ENCODE data around the gene FER.
"Not testable (repeated sequence)": the region's sequence is repeated elsewhere in the genome, so short reads cannot be mapped to it uniquely, and the experiment has no call there.

Gene FER

GRCh38 chr5:108748401-108749127 is 867 bp downstream of the FER start:
- peak; percentile 96 for DNase-seq

DNA sequence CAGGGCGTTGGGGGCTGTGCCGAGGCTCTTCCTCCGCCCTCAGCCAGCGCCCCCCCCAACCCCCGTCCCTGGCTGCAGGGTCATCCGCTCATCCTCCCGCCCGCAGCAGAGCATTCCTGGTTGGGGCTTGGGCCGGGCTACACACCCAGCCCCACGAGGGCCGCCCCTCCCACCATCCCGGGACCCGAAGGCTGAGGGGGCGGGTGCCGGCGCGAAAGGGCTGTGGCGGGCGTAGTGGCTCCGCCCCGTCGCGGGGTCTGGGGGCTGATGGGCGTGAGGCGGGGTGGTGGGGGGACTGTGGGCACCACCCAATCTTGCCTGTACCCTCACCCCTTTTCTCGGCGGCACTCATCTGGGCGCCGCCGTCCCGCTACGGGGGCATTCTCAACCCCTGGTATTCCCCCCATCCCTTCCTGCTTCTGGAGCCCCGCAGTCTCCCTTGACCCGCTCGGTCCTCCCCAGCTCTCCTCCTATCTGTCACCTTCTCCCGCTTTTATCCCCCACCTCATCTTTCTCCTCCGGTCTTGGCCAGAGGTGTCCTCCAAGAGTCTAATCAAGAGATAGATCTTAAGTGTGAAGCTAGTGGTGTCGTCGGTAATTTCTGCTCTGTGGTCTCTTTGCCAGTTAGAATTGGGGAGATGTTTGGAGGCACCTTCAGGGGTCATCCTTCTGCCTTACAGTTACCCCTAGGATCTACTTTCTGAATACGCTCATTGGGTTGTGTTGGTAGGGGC is 1.6 kb downstream of the FER start:
- DNase-seq = no peak

DNA sequence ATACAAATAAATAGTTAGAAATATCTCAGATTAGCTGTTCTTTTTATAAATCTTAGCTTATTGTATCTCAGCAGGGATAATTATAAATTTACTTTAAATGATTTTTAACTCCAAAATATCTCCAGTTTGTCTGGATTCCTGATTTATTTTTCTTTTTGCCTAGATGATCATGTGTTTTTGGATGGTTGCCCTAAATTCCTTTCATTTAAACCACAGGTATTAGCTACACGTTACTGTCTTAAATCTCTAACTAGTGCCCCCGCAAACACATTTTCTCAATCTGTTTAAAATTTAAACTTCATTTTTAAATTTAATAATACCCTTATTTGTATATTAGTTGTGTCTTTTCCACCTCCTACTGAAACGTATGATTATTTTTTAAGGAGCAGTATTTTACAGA is 5.6 kb downstream of the FER start:
- DNase-seq = no peak

- no peak for DNase-seq
Observed at GRCh38 chr5:108753877-108754276, 6.2 kb downstream of the FER start.

DNA sequence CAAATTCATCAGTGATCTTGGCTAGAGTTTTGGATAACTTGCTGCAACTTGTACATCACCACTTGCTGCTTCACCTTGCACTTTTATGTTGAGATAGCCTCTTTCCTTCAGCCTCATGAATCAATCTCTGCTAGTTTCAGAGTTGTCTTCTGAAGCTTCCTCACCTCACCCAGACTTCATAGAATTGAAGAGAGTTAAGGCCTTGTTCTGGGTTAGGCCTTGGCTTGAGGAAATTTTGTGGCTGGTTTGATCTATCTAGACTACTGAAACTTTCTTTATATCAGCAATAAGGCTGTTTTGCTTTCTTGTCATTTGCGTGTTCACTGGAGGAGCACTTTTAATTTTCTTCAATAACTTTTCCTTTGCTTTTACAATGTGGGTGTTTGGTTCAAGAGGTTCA is 12.8 kb downstream of the FER start:
- DNase-seq = no peak

GRCh38 chr5:108762660-108763059 is 15.0 kb downstream of the FER start:
- DNase-seq = no peak

- peak; percentile 19 for DNase-seq
Observed at GRCh38 chr5:108763222-108763916, 15.7 kb downstream of the FER start.

GRCh38 chr5:108765647-108766046 is 17.9 kb downstream of the FER start:
- peak; percentile 18 for DNase-seq

DNA sequence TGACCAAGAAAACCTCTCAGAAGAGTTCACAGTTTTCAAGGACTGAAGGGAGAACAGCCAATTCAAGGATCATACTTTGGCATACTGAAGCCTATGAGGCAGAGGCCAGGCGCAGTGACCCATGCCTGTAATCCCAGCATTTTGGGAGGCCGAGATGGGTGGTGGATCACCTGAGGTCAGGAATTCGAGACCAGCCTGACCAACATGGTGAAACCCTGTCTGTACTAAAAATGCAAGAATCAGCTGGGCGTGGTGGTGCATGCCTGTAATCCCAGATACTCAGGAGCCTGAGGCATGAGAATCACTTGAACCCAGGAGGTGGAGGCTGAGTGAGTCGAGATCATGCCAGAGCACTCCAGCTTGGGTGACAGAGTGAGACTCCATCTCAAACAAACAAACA is 19.2 kb downstream of the FER start:
- DNase-seq = not testable (repeated sequence)

- no peak for DNase-seq
Observed at GRCh38 chr5:108769352-108769751, 21.7 kb downstream of the FER start.

GRCh38 chr5:108772626-108773025 is 24.9 kb downstream of the FER start:
- no peak for DNase-seq

DNA sequence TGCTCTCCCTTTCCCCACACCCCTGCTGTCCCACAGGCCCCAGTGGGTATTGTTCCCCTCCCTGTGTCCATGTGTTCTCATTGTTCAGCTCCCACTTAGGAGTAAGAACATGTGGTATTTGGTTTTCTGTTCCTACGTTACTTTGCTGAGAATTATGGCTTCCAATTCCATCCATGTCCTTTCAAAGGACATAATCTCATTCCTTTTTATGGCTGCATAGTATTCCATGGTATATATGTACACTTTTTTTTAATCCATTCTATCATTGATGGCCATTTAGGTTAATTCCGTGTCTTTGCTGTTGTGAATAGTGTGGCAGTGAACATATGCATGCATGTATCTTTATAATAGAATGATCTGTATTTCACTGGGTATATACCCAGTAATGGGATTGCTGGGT is 25.6 kb downstream of the FER start:
- DNase-seq = no peak

DNA sequence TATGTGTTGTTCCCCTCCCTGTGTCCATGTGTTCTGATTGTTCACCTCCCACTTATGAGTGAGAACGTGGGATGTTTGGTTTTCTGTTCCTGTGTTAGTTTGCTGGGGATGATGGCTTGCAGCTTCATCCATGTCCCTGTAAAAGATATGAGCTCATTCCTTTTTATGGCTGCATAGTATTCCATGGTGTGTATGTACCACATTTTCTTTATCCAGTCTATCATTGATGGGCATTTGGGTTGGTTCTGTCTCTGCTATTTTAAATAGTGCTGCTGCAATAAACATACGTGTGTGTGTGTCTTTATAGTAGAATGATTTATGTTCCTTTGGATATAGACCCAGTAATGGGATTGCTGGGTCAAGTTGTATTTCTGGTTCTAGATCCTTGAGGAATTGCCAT is 26.4 kb downstream of the FER start:
- not testable (repeated sequence) for DNase-seq

GRCh38 chr5:108777582-108777981 is 29.9 kb downstream of the FER start:
- DNase-seq = not testable (repeated sequence)

DNA sequence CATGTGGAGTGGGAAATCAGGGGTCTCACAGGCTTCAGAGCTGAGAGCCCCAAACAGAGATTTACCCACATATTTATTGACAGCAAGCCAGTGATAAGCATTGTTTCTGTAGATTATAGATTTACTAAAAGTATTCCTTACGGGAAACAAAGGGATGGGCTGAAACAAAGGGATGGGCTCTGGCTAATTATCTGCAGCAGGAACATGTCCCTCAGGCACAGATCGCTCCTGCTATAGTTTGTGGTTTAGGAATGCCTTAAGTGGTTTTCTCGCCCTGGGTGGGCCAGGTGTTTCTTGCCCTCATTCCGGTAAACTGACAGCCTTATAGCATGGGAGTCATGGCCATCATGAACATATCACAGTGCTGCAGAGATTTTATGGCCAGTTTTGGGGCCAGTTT is 36.9 kb downstream of the FER start:
- not testable (repeated sequence) for DNase-seq

DNA sequence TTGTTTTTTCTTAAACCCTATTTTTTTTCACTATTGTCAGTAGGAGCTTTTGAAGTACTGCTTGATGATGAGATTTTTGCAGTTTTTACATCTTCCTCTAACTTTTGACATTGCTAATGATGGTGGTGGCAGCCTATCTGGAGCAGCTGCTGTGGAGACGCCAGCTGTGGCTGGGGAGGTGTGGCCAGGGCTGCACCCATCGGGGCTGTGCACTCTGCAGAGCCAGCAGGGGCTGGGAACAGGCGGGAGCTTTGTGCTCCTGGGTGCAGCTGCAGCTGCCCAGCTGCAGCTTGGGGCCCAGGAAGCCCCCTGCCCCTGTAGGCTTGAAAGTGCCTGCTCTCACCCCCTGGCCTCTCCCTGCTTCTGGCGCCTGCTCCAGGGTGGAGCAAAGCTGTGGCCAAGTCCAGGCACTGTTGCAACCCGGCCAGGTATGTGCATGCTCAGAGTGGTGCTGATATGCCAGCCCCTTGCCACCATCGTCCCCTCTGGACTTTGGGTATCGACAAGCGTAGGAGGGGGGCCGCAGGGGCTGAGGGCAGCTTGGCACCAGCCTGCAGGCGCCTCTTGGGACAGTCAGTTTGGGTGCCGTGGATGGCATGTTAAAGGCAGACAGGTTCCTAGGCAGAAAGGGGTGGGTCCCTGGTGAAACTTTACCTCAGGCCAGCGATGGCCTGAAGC is 39.2 kb downstream of the FER start:
- DNase-seq = no peak

DNA sequence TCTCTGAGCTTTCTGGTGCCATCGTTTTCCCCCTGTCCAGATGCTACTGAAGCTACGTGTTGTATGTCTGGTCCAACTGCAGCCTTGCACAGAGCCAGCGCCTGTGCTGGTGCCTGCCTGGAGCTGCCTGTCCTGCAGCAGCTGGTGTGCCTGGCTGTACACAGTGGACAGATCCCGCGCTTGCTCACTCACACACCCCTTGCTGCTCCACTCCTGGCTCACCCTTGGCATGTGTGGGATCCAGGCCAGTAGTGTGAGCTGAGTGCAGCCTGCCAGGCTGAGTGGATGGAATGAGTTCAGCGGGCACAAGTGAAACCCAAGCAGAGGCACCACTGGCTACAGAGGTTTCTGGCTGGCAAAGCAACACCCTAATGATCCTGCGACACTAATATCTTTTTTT is 40.4 kb downstream of the FER start:
- no peak for DNase-seq

GRCh38 chr5:108793207-108793606 is 45.5 kb downstream of the FER start:
- DNase-seq = no peak

- not testable (repeated sequence) for DNase-seq
Observed at GRCh38 chr5:108794349-108794748, 46.7 kb downstream of the FER start.

- DNase-seq = no peak
Observed at GRCh38 chr5:108797396-108797795, 49.7 kb downstream of the FER start.

DNA sequence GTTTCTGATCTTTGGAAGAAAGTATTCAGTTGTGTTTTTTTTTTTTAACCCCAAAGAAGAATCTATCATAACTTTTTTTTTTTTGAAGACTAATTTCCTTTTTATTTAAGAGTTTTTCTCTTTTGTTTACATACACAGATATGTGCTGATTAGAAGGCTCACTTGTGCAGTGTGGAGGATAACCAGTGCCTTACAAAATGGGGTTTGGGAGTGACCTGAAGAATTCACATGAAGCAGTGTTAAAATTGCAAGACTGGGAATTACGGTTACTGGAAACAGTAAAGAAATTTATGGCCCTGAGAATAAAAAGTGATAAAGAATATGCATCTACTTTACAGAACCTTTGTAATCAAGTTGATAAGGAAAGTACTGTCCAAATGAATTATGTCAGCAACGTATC is 50.3 kb downstream of the FER start:
- DNase-seq = no peak

DNA sequence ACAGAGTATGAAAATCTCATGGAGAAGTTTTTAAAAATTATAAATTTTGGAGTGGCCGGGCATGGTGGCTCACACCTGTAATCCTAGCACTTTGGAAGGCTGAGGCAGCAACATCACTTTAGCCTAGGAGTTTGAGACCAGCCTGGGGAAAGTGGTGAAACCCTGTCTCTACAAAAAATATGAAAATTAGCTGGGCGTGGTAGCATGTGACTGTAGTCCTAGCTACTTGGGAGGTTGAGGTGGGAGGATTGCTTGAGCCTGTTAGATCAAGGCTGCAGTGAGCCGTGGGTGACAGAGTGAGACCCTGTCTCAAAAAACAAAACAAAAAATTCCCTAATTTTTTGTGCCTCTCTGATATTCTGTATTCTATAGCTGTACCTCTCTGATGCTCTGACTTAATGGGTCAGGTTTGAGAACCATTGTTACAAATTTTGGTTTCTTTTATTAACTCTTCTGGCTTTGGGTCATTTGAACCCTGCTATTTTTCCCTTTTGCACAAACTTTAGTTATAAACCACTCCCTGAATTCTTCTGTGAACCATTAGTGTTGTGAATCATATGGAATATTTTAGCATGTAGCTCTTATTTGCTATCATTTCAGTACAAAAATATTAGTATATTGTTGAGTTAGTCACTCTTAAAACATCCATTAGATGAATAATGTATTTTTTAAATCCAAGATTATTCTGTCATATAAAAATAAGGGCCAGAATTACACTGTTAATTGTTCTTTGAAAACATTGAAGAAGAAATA is 51.0 kb downstream of the FER start:
- no peak for DNase-seq

DNA sequence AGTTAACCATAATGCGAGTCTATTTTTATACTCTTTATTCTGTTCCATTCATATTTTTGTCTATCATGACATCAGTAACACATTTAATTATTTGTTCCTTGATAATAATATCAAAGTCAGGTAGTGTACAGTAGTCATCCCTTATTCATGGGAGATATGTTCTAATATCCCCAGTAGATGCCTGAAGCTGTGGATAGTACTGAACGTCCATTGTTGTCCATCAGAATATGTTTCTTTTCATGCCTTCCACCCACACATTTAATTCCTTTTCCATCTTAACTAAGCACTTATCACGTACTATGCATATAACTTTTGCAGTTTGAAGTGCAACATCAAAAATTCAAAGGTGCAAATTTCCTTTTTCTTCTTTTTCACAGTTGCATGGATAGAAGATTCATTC is 53.6 kb downstream of the FER start:
- no peak for DNase-seq
